Measurements from ENCODE around the gene PCSK5.

The PCSK5 gene

GRCh38 chr9:76004526-76004925, 114.1 kb downstream of the PCSK5 start:
- Mint-ChIP-seq H3K27ac (no peak overlapping the region), H3K9me3 (no peaks in the 10 kb centered on the region), H3K36me3 (peaks cover 6% of the 10 kb centered on the region), H3K4me1 (peaks cover 23% of the 10 kb centered on the region), H3K4me3 (no peak overlapping the region), H3K27me3 (no peaks in the 10 kb centered on the region)
- DNase-seq = no peak
- CTCF ChIA-PET = no interaction called here

DNA sequence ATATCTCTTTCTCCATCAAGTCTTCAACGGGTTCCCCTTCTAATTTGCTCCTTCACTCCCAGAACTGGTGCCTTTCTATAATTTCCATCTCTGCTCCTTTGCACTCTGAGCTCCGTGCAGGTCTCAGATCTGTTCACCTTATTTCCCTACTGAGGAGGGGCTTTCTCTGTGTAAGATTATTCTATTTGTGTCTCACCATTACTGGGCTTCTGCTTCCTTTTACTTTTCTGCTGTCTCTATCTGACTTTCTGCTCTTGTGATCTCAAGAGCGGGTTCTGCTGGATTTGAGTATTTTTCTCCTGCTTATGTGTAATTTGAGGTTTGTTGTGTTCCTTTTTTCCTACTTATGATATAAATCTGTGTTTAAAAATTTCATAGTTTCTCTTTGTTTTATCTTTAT, 117.5 kb downstream of the PCSK5 start:
- Mint-ChIP-seq H3K36me3 (peaks cover 6% of the 10 kb centered on the region), H3K9me3 (no peaks in the 10 kb centered on the region), H3K4me3 (no peak overlapping the region), H3K27ac (no peak overlapping the region), H3K27me3 (no peaks in the 10 kb centered on the region), H3K4me1 (peaks cover 25% of the 10 kb centered on the region)
- no peak for DNase-seq
- CTCF ChIA-PET = interaction anchor here (0.6 kb wide), 1 partner anchor 295 kb away, joined by 3 read pairs; no protein-coding TSS in a partner anchor

DNA sequence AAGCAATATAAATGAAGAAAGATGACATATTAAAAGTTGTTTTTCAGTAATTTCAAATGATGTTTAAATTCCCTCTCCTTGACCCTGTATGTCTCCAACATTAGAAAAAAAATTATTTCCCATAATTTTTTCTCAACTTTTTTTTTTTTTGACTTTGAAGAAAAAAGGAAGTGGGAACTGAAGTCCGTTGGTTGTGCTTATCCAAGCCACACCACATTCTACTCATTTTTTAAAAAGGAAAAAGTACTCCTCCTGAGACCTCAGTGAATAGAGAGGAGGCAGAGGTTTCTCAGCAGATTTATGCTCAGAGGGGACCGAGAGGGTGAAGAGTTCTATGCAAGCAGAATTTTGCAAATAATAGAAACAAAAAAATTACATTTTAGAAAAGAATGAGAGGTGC, 123.3 kb downstream of the PCSK5 start:
- DNase-seq = no peak
- Mint-ChIP-seq H3K4me3 (no peak overlapping the region), H3K27ac (no peak overlapping the region), H3K36me3 (no peaks in the 10 kb centered on the region), H3K4me1 (peaks cover 24% of the 10 kb centered on the region), H3K9me3 (peaks cover 3% of the 10 kb centered on the region), H3K27me3 (no peaks in the 10 kb centered on the region)
- CTCF ChIA-PET = no interaction called here

DNA sequence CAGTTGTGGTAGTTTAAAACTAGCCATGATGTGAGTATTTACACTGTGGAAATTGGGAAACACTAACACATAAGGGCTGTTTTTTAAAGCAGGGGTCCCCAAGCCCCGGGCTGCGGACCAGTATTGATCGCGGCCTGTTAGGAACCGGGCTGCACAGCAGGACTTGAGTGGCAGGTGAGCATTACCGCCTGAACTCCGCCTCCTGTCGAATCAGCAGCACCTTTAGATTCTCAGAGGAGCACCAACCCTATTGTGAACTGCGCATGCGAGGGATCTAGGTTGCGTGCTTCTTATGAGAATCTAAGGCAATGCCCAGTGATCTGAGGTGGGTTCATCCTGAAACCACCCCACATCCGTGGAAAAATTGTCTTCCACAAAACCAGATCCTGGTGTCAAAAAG, 127.8 kb downstream of the PCSK5 start:
- Mint-ChIP-seq H3K9me3 (peaks cover 3% of the 10 kb centered on the region), H3K4me3 (no peak overlapping the region), H3K27ac (peak overlapping the region; percentile 47), H3K36me3 (peaks cover 6% of the 10 kb centered on the region), H3K4me1 (peaks cover 61% of the 10 kb centered on the region), H3K27me3 (no peaks in the 10 kb centered on the region)
- CTCF ChIA-PET = no interaction called here
- DNase-seq = no peak

DNA sequence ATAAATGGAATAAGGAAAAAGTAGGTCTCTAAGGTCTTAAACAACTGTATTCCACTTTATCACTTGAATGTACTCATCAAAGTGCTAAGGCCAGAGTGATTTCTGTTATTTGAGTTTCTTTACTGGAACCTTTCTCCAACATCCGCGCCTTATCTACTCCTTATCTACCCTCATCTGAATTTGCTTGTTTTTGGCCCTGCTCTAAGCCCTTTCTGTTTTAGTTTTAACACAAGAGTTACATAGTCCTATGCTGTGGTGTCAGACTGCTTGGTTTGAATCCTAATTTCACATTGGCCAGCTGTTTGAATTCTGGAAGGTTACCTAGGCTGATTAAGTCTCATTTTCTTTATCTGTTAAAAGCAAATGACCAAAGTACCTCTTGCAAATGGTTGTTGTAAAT, 128.3 kb downstream of the PCSK5 start:
- Mint-ChIP-seq H3K36me3 (peaks cover 6% of the 10 kb centered on the region), H3K4me1 (peaks cover 66% of the 10 kb centered on the region), H3K27me3 (no peaks in the 10 kb centered on the region), H3K9me3 (peaks cover 3% of the 10 kb centered on the region), H3K27ac (peak overlapping the region; percentile 47), H3K4me3 (peak overlapping the region; percentile 0)
- CTCF ChIA-PET = no interaction called here
- DNase-seq = no peak

DNA sequence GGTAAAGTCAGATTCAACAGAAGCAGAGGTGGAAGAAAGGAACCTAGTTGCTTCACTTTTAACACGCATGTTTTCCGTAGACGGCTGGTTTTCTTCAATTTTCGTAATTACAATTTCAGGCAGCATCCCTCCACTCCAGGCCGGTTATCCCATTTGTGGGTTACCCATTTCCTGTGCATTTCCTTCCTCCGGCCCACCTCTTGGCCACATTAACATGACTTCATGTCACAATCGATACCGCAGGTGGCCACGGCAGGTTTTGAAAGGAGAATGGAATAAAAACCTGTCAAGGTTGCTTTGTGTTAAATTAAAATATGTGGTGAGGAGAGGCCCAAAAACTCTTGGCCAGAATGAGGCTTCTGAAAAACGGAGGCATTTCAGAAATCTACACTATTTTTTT, 130.2 kb downstream of the PCSK5 start:
- no peak for DNase-seq
- H3K36me3 Mint-ChIP-seq = peaks cover 8% of the 10 kb centered on the region
- no peak overlapping the region for H3K27ac Mint-ChIP-seq
- CTCF ChIA-PET = no interaction called here
- H3K4me3 Mint-ChIP-seq = peak overlapping the region; percentile 2
- peaks cover 84% of the 10 kb centered on the region for H3K4me1 Mint-ChIP-seq
- peaks cover 3% of the 10 kb centered on the region for H3K9me3 Mint-ChIP-seq
- no peaks in the 10 kb centered on the region for H3K27me3 Mint-ChIP-seq

- Mint-ChIP-seq H3K9me3 (no peaks in the 10 kb centered on the region), H3K36me3 (peaks cover 15% of the 10 kb centered on the region), H3K4me1 (peaks cover 95% of the 10 kb centered on the region), H3K27me3 (no peaks in the 10 kb centered on the region), H3K27ac (no peak overlapping the region), H3K4me3 (no peak overlapping the region)
- CTCF ChIA-PET = interaction anchor here (1.6 to 2.4 kb wide), 2 partner anchors 276 to 281 kb away, joined by 4 to 5 read pairs; no protein-coding TSS in a partner anchor
- DNase-seq = no peak
Measured at GRCh38 chr9:76022317-76022716, 131.8 kb downstream of the PCSK5 start.

DNA sequence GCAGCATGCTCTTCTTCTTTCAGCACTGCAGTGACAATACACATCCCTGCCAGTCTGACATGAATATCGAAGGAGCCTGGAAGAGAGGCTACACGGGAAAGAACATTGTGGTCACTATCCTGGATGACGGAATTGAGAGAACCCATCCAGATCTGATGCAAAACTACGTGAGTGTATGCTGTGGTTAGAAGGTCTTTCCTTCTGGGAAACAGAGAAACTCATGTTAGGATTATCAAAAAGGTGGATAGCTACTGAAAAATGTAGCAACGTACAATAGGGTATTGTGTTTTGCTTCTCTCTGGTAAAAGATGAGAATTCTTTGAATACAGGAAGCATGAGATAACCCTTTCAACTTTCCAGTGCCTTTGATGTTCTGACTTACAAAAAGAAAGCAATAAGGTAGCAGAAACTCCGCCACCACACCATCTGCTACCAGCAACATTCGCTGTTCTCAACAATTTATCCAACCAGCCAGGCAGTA, 133.3 kb downstream of the PCSK5 start:
- CTCF ChIA-PET = interaction anchor here (0.8 to 2.4 kb wide), 6 partner anchors 17 to 280 kb away, joined by 3 to 5 read pairs (median 4); no protein-coding TSS in a partner anchor
- peak overlapping the region; percentile 92 for H3K27ac Mint-ChIP-seq
- H3K36me3 Mint-ChIP-seq = peaks cover 25% of the 10 kb centered on the region
- peaks cover 4% of the 10 kb centered on the region for H3K9me3 Mint-ChIP-seq
- DNase-seq = peak; percentile 69
- H3K27me3 Mint-ChIP-seq = no peaks in the 10 kb centered on the region
- peaks cover 95% of the 10 kb centered on the region for H3K4me1 Mint-ChIP-seq
- peak overlapping the region; percentile 64 for H3K4me3 Mint-ChIP-seq

GRCh38 chr9:76025286-76025685, 134.8 kb downstream of the PCSK5 start:
- CTCF ChIA-PET = no interaction called here
- Mint-ChIP-seq H3K9me3 (peaks cover 4% of the 10 kb centered on the region), H3K4me3 (no peak overlapping the region), H3K27me3 (no peaks in the 10 kb centered on the region), H3K27ac (no peak overlapping the region), H3K4me1 (peaks cover 87% of the 10 kb centered on the region), H3K36me3 (peaks cover 28% of the 10 kb centered on the region)
- no peak for DNase-seq

DNA sequence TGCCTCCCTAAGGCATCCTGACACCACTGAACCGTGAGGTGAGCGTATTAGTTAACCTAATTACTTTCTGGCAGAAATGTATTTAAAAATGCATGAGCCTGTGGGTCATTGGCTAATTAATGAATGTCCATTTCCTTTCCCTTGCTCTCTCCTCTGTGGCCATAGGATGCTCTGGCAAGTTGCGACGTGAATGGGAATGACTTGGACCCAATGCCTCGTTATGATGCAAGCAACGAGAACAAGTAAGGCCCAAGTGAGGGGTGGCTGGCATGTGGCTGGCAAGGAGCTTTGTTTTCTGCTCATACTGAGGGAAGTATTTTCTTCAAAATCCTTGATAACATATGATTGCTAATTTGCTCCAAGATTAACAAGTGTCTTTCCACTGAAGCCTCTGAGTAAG, 136.3 kb downstream of the PCSK5 start:
- CTCF ChIA-PET = no interaction called here
- H3K27me3 Mint-ChIP-seq = no peaks in the 10 kb centered on the region
- H3K4me1 Mint-ChIP-seq = peaks cover 77% of the 10 kb centered on the region
- H3K4me3 Mint-ChIP-seq = no peak overlapping the region
- H3K27ac Mint-ChIP-seq = no peak overlapping the region
- no peak for DNase-seq
- H3K9me3 Mint-ChIP-seq = peaks cover 9% of the 10 kb centered on the region
- peaks cover 29% of the 10 kb centered on the region for H3K36me3 Mint-ChIP-seq

- DNase-seq = no peak
- CTCF ChIA-PET = no interaction called here
- H3K27me3 Mint-ChIP-seq = no peaks in the 10 kb centered on the region
- H3K4me3 Mint-ChIP-seq = peak overlapping the region; percentile 10
- peaks cover 31% of the 10 kb centered on the region for H3K36me3 Mint-ChIP-seq
- H3K9me3 Mint-ChIP-seq = peaks cover 9% of the 10 kb centered on the region
- H3K4me1 Mint-ChIP-seq = peaks cover 77% of the 10 kb centered on the region
- H3K27ac Mint-ChIP-seq = peak overlapping the region; percentile 24
Measured at GRCh38 chr9:76027416-76027815, 136.9 kb downstream of the PCSK5 start.

- H3K4me1 Mint-ChIP-seq = peaks cover 77% of the 10 kb centered on the region
- CTCF ChIA-PET = no interaction called here
- DNase-seq = no peak
- no peak overlapping the region for H3K4me3 Mint-ChIP-seq
- H3K27me3 Mint-ChIP-seq = no peaks in the 10 kb centered on the region
- peaks cover 9% of the 10 kb centered on the region for H3K9me3 Mint-ChIP-seq
- H3K27ac Mint-ChIP-seq = peak overlapping the region; percentile 73
- peaks cover 31% of the 10 kb centered on the region for H3K36me3 Mint-ChIP-seq
Measured at GRCh38 chr9:76027861-76028260, 137.4 kb downstream of the PCSK5 start.

DNA sequence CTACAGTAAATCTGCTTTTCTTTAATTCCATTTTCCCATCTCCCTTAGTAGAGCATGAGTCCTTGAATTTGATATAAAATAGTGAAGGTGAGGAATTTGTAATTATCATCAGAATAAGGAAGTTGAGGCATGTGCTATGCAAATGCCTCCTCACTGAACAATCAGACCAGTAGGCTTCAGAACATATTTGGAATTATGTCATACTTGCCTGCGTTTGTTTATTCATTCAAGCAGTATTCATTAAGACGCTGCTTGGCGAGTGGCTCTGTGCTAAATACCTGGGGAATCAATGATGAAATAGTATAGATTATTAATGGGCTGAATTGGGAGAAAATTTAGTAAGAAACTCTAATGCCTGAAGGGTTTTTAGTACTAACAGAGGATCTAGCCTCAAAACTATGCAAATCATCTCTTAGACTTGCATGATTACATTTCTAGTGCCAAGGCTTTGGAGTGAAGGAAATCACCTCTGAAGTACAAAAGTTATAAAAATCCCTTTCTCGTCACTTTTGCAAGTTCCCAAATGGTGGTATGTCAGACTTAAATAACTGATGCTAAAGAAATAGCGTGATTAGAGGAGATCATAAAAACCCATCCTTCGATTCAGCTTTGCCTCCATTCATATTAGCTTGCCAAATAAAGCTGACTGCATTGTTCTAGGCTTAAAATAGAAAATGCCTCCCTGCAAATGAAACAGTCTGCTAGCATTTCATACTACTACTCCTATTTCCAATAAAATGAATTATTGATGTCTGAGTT, 141.7 kb downstream of the PCSK5 start:
- CTCF ChIA-PET = no interaction called here
- Mint-ChIP-seq H3K4me1 (peaks cover 46% of the 10 kb centered on the region), H3K4me3 (no peak overlapping the region), H3K36me3 (peaks cover 28% of the 10 kb centered on the region), H3K9me3 (peaks cover 9% of the 10 kb centered on the region), H3K27me3 (no peaks in the 10 kb centered on the region), H3K27ac (peak overlapping the region; percentile 45)
- DNase-seq = no peak

DNA sequence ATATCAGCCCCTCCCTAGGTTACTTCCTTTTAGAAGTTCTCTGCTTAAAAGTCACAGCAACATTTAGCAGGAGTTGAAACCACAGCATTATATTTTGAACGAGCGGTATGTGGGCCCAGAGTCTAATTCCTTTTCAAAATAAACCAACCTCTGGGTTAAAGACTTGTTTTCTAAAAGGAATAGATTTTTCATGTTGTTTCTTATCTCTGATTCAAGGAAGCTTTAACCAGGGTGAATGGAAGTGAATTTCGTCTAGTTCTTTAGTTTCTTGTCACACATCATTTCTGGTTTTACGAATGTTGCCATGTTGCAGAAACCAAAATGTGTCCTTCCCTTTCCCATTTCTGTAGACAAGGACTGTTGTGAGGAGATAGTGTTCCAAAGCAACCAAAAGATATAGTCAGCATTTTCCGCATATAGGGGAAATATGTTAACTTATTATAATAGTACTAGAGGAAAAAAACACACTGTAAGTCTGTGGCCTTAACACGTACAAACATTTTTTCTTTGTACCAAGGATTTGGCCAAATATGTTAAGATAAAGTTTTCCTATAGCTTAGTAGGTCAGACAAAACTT, 142.4 kb downstream of the PCSK5 start:
- H3K4me1 Mint-ChIP-seq = peaks cover 40% of the 10 kb centered on the region
- H3K4me3 Mint-ChIP-seq = no peak overlapping the region

DNA sequence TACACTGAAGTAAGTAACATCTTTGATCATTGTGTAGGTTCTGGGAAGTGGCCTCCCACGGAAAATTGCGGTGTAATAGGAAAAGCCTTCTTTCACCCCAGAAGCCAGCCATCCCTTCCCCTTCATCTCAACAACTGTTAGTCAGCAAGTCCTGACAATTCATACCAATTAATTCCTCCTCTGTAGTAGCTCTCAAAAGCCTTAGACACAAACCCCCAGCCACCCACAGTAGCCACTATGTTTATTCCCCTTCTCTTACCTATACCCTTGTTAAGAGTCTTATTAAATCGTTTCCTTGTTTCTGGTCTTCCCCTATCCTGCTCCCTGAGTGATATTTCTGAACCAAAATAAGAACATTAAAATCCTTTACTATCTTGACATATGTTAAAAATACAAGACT, 143.6 kb downstream of the PCSK5 start:
- H3K36me3 Mint-ChIP-seq = peaks cover 15% of the 10 kb centered on the region
- CTCF ChIA-PET = no interaction called here
- no peak overlapping the region for H3K4me3 Mint-ChIP-seq
- H3K9me3 Mint-ChIP-seq = peaks cover 4% of the 10 kb centered on the region
- H3K27me3 Mint-ChIP-seq = no peaks in the 10 kb centered on the region
- H3K4me1 Mint-ChIP-seq = peaks cover 29% of the 10 kb centered on the region
- H3K27ac Mint-ChIP-seq = no peak overlapping the region
- DNase-seq = no peak

More for the DNA sequence above, 142.4 kb downstream of the PCSK5 start:
- H3K9me3 Mint-ChIP-seq = peaks cover 9% of the 10 kb centered on the region
- H3K27ac Mint-ChIP-seq = peak overlapping the region; percentile 45
- DNase-seq = no peak
- H3K36me3 Mint-ChIP-seq = peaks cover 27% of the 10 kb centered on the region
- CTCF ChIA-PET = interaction anchor here (0.6 kb wide), 1 partner anchor 132 kb away, joined by 3 read pairs; no protein-coding TSS in a partner anchor
- H3K27me3 Mint-ChIP-seq = no peaks in the 10 kb centered on the region
